Prostate gland (tissue), 2 donors: ENCODE data around the gene ZNF669.

ENCODE experiments used
- POLR2A ChIP-seq: fragments of 450-650 bp; IDR thresholded peaks from one replicate; pipeline ENCODE4 v1.6.1; 2016; ENCODE audit warnings: antibody characterized with exemption, mild to moderate bottlenecking
- POLR2AphosphoS5 ChIP-seq: sonication (generic); formaldehyde crosslinking; IDR thresholded peaks from one replicate; pipeline ENCODE4 v1.6.1; 2017; ENCODE audit warnings: antibody characterized with exemption
- TF ChIP-seq, protein P1 (sequence below), 4 experiments: fragments of 200-600 bp in 2 of 4; fragments of 450-650 bp in 2 of 4; sonication (generic) in 2 of 4; IDR thresholded peaks; 1 replicate in 3 of 4; 2 replicates in 1 of 4; pipeline ENCODE4 v1.5.1; 2016 to 2019; ENCODE audit warnings: antibody characterized with exemption in 4 of 4, mild to moderate bottlenecking in 2 of 4, moderate library complexity in 2 of 4

DNA sequence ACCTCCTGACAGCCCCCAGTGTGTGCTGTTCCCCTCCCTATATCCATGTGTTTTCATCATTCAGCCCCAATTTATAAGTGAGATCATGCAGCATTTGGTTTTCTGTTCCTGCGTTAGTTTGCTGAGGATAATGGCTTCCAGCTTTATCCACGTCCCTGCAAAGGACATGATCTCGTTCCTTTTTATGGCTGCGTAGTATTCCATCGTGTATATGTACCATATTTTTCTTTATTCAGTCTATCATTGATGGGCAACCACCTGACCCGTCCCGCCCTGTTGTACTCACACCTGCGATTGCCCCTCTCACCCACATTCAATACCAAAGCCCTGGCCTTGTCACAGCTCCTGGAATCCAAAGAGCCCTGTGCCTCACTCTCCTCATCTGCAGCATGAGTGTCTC lies 19.4 kb downstream of the ZNF669 start:
- no peak for TF ChIP-seq POLR2A
- TF ChIP-seq, protein P1, sequence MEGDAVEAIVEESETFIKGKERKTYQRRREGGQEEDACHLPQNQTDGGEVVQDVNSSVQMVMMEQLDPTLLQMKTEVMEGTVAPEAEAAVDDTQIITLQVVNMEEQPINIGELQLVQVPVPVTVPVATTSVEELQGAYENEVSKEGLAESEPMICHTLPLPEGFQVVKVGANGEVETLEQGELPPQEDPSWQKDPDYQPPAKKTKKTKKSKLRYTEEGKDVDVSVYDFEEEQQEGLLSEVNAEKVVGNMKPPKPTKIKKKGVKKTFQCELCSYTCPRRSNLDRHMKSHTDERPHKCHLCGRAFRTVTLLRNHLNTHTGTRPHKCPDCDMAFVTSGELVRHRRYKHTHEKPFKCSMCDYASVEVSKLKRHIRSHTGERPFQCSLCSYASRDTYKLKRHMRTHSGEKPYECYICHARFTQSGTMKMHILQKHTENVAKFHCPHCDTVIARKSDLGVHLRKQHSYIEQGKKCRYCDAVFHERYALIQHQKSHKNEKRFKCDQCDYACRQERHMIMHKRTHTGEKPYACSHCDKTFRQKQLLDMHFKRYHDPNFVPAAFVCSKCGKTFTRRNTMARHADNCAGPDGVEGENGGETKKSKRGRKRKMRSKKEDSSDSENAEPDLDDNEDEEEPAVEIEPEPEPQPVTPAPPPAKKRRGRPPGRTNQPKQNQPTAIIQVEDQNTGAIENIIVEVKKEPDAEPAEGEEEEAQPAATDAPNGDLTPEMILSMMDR (IDR thresholded peaks at IDR 0.05): no peak
- no peak for TF ChIP-seq POLR2AphosphoS5
